Transverse colon (tissue), 4 donors: ENCODE measurements around the gene MBP. TPM values are rescaled to one million over a fixed set of nuclear protein-coding genes. Genes with fewer than 3 reads are reported as not detected.

ENCODE experiments used
- DNase-seq: peaks from one replicate; pipeline ENCODE4 v3.0.0-alpha.2; 2019
- H3K27ac ChIP-seq, 4 donors: fragments of 200-600 bp; sonication (generic); 2 replicates each; pipeline ENCODE4 v1.5.1; 2016 to 2018; ENCODE audit warnings: inconsistent platforms in 4 of 4
- H3K27me3 ChIP-seq: fragments of 200-600 bp; sonication (generic); 2 replicates; pipeline ENCODE4 v1.5.1; 2017; ENCODE audit warnings: inconsistent platforms
- H3K36me3 ChIP-seq, 4 donors: fragments of 200-600 bp; sonication (generic); 2 replicates each; pipeline ENCODE4 v1.5.1; 2017 to 2019; ENCODE audit warnings: inconsistent platforms in 4 of 4
- H3K4me1 ChIP-seq, 4 donors: fragments of 200-600 bp; sonication (generic); 2 replicates each; pipeline ENCODE4 v1.5.1; 2017 to 2020; ENCODE audit warnings: inconsistent platforms in 4 of 4
- H3K4me3 ChIP-seq, 4 donors: fragments of 200-600 bp; sonication (generic); 1 replicate in 1 of 4; 2 replicates in 3 of 4; pipeline versions ENCODE4 v1.5.1 to v1.6.1; 2017 to 2019; ENCODE audit warnings: inconsistent platforms in 4 of 4
- H3K9me3 ChIP-seq, 2 donors: fragments of 200-600 bp; sonication (generic); 2 replicates each; pipeline ENCODE4 v1.5.1; 2017 to 2019; ENCODE audit warnings: inconsistent platforms in 2 of 2
- CTCF ChIP-seq, 5 experiments: fragments of 200-600 bp in 3 of 5; fragments of 450-650 bp in 2 of 5; sonication (generic) in 3 of 5; IDR thresholded peaks; 1 replicate in 2 of 5; 2 replicates in 3 of 5; pipeline ENCODE4 v1.5.1; 2016 to 2017; ENCODE audit warnings: antibody characterized with exemption in 5 of 5, inconsistent platforms in 3 of 5, mild to moderate bottlenecking in 2 of 5, moderate library complexity in 1 of 5
- EP300 ChIP-seq: sonication (generic); formaldehyde crosslinking; IDR thresholded peaks from one replicate; pipeline ENCODE4 v1.6.1; 2017; ENCODE audit warnings: antibody characterized with exemption, low read depth
- POLR2A ChIP-seq: fragments of 450-650 bp; IDR thresholded peaks from one replicate; pipeline ENCODE4 v1.6.1; 2016; ENCODE audit warnings: antibody characterized with exemption, mild to moderate bottlenecking, moderate library complexity
- POLR2AphosphoS5 ChIP-seq, 3 donors: sonication (generic); formaldehyde crosslinking; IDR thresholded peaks; one replicate each; pipeline ENCODE4 v1.6.1; 2016; ENCODE audit warnings: antibody characterized with exemption in 3 of 3
- WGBS, 2 donors: methylation state at CpG; one replicate each; pipeline ENCODE4 v1.1.5; 2018; ENCODE audit warnings: low coverage in 1 of 2; 5-methylcytosine and 5-hydroxymethylcytosine counted together
- in situ Hi-C, 4 donors: fragments of 200-750 bp; cut with MboI; loops; one replicate each; pipeline versions ENCODE4 v1.15.0 to v1.15.1; 2017; ENCODE audit warnings: low sequenced_read_pairs in 3 of 4, low pct_ligation_motif_present in 1 of 4, low pct_unique_long_range_greater_than_20kb in 1 of 4
- intact Hi-C: fragments of 100-400 bp; cut with DNase I; formaldehyde crosslinking; loops from one replicate; pipeline ENCODE4 v1.15.1; 2023; ENCODE audit warnings: low total_unique reads
- total RNA-seq, 4 donors: library from RNA; depleted of rRNA; stranded (reverse); fragments of >200 nt; gene quantifications; one replicate each; pipeline ENCODE4 v1.1.0, GENCODE V29; 2016

MBP gene
- total RNA-seq, 4 donors from 2014 or later = 12.7 to 53.4 (median 41.0) TPM

- Histone ChIP-seq H3K27me3 (no peaks in the 10 kb centered on the region), H3K27ac (no peak overlapping the region), H3K9me3 (no peaks in the 10 kb centered on the region), H3K36me3 (no peaks in the 10 kb centered on the region), H3K4me1 (no peaks in the 10 kb centered on the region), H3K4me3 (no peak overlapping the region)
- WGBS, 2 donors = 90 to 100% methylated on average over 1 to 13 of the region's 13 CpGs
- DNase-seq = no peak
- TF ChIP-seq EP300 = no peak
- in situ Hi-C loops (no loop called here), intact Hi-C loops (no loop called here)
Observed at GRCh38 chr18:77037567-77037966, 95.0 kb downstream of the MBP start.

- intact Hi-C loops = no loop called here
- Histone ChIP-seq H3K36me3 (no peaks in the 10 kb centered on the region), H3K27ac (no peak overlapping the region), H3K9me3 (no peaks in the 10 kb centered on the region), H3K27me3 (no peaks in the 10 kb centered on the region), H3K4me3 (no peak overlapping the region), H3K4me1 (no peaks in the 10 kb centered on the region)
- TF ChIP-seq POLR2A = no peak
- no peak for TF ChIP-seq EP300
- no peak for TF ChIP-seq POLR2AphosphoS5 (IDR thresholded peaks at IDR 0.05)
- no peak for TF ChIP-seq CTCF (IDR thresholded peaks at IDR 0.05)
- DNase-seq = no peak
- in situ Hi-C loops = no loop called here
- WGBS, 2 donors = 49 to 71% methylated on average over 6 to 12 of the region's 12 CpGs
Observed at GRCh38 chr18:77035380-77036187, 97.0 kb downstream of the MBP start.

- no peak for DNase-seq
- no peak overlapping the region for H3K4me3 ChIP-seq
- no peaks in the 10 kb centered on the region for H3K9me3 ChIP-seq
- H3K36me3 ChIP-seq = no peaks in the 10 kb centered on the region
- intact Hi-C loops (no loop called here), in situ Hi-C loops (no loop called here)
- WGBS, 2 donors = 92 to 96% methylated on average over 3 of the region's 3 CpGs
- TF ChIP-seq POLR2AphosphoS5 (IDR thresholded peaks at IDR 0.05) (no peak), EP300 (no peak), POLR2A (no peak), CTCF (IDR thresholded peaks at IDR 0.05) (no peak)
- H3K27ac ChIP-seq = no peak overlapping the region
- H3K27me3 ChIP-seq = no peaks in the 10 kb centered on the region
- H3K4me1 ChIP-seq = no peaks in the 10 kb centered on the region
Observed at GRCh38 chr18:77033575-77033974, 99.0 kb downstream of the MBP start.

GRCh38 chr18:77032181-77032701 is 100.3 kb downstream of the MBP start:
- in situ Hi-C loops (no loop called here), intact Hi-C loops (no loop called here)
- Histone ChIP-seq H3K9me3 (no peaks in the 10 kb centered on the region), H3K36me3 (no peaks in the 10 kb centered on the region), H3K4me3 (no peak overlapping the region), H3K4me1 (no peaks in the 10 kb centered on the region), H3K27me3 (no peaks in the 10 kb centered on the region), H3K27ac (no peak overlapping the region)
- TF ChIP-seq EP300 (no peak), CTCF (IDR thresholded peaks at IDR 0.05) (no peak), POLR2A (no peak), POLR2AphosphoS5 (IDR thresholded peaks at IDR 0.05) (no peak)
- DNase-seq = no peak
- 80% methylated on average over 1 to 19 of the region's 19 CpGs for WGBS, 2 donors
